Osteoblast (primary cell): Measurements from ENCODE around the gene PRSS27. TPM values are rescaled to one million over a fixed set of nuclear protein-coding genes. Genes with fewer than 3 reads are reported as not detected.

Experiments used
- DNase-seq: peaks from one replicate; pipeline ENCODE4 v3.0.0; 2011; ENCODE audit warnings: low spot score, mixed read lengths; ENCODE audit not compliant: insufficient read length; ENCODE audit errors: missing footprints
- H2AFZ ChIP-seq: 2 replicates; pipeline ENCODE4 v1.6.0; 2011; ENCODE audit warnings: mild to moderate bottlenecking, low read length
- H3K27ac ChIP-seq: 2 replicates; pipeline ENCODE4 v1.5.1; 2011; ENCODE audit warnings: mild to moderate bottlenecking, low read depth, low read length, moderate library complexity
- H3K27me3 ChIP-seq: 2 replicates; pipeline ENCODE4 v1.6.0; 2012; ENCODE audit warnings: mild to moderate bottlenecking, control low read depth, inconsistent platforms, low read length, moderate library complexity; ENCODE audit not compliant: insufficient read depth
- H3K36me3 ChIP-seq: 2 replicates; pipeline ENCODE4 v1.5.1; 2011; ENCODE audit warnings: mild to moderate bottlenecking, low read length, control low read depth, moderate library complexity; ENCODE audit not compliant: insufficient read depth
- H3K4me1 ChIP-seq: 2 replicates; pipeline ENCODE4 v1.5.1; 2011; ENCODE audit warnings: mild to moderate bottlenecking, low read length, control low read depth, moderate library complexity; ENCODE audit not compliant: insufficient read depth
- H3K4me2 ChIP-seq: 2 replicates; pipeline ENCODE4 v1.6.0; 2011; ENCODE audit warnings: mild to moderate bottlenecking, low read length; ENCODE audit not compliant: insufficient read depth
- H3K4me3 ChIP-seq: fragments of 200-600 bp; sonication (generic); 3 replicates; pipeline ENCODE4 v1.5.1; 2012; ENCODE audit warnings: mild to moderate bottlenecking, low read length, inconsistent platforms; ENCODE audit not compliant: insufficient read depth
- H3K79me2 ChIP-seq: 2 replicates; pipeline ENCODE4 v1.6.0; 2012; ENCODE audit warnings: mild to moderate bottlenecking, low read length, control low read depth, inconsistent platforms; ENCODE audit not compliant: insufficient read depth
- H3K9me3 ChIP-seq: 2 replicates; pipeline ENCODE4 v1.5.1; 2011; ENCODE audit warnings: low read depth, low read length, control low read depth
- H4K20me1 ChIP-seq: 2 replicates; pipeline ENCODE4 v1.6.0; 2012; ENCODE audit warnings: mild to moderate bottlenecking, low read length, control low read depth; ENCODE audit not compliant: insufficient read depth
- total RNA-seq: library from RNA; depleted of rRNA; stranded (reverse); fragments of >200 nt; gene quantifications from 2 replicates; pipeline ENCODE4 v1.2.3, GENCODE V29; 2012
- TF ChIP-seq, protein P1 (sequence below): IDR thresholded peaks from 2 replicates; pipeline ENCODE4 v1.5.1; 2011; ENCODE audit warnings: mild to moderate bottlenecking, low read depth, low read length, moderate library complexity; ENCODE audit errors: extremely low read depth

PRSS27 gene
- total RNA-seq, 1 donor: 2.5 TPM

DNA sequence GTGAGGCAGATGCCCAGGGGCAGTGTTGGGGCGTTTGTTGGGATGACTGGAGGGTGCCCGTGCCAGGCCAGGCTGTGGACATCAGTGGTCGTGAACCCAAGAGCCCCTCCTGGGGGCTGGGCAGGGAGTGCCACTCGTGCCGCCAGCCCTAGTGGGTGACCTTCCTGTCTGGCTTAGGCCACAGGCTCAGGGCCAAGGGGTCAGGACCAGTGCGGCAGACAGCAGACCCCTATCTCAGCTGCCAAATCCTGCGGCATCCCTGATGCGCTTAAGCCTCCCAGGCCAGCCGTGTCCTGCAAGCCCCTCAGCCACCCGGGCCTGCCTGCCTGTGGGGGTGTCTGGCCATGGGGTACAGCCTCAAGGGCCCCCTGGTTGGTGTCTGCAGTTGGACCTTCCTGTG lies 14.7 kb downstream of the PRSS27 start:
- no peaks in the 10 kb centered on the region for H3K9me3 ChIP-seq
- no peaks in the 10 kb centered on the region for H3K4me1 ChIP-seq
- TF ChIP-seq, protein P1, sequence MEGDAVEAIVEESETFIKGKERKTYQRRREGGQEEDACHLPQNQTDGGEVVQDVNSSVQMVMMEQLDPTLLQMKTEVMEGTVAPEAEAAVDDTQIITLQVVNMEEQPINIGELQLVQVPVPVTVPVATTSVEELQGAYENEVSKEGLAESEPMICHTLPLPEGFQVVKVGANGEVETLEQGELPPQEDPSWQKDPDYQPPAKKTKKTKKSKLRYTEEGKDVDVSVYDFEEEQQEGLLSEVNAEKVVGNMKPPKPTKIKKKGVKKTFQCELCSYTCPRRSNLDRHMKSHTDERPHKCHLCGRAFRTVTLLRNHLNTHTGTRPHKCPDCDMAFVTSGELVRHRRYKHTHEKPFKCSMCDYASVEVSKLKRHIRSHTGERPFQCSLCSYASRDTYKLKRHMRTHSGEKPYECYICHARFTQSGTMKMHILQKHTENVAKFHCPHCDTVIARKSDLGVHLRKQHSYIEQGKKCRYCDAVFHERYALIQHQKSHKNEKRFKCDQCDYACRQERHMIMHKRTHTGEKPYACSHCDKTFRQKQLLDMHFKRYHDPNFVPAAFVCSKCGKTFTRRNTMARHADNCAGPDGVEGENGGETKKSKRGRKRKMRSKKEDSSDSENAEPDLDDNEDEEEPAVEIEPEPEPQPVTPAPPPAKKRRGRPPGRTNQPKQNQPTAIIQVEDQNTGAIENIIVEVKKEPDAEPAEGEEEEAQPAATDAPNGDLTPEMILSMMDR: no peak
- H4K20me1 ChIP-seq: peaks cover 22% of the 10 kb centered on the region
- H2AFZ ChIP-seq: no peak overlapping the region
- no peak overlapping the region for H3K4me2 ChIP-seq
- DNase-seq: peak; percentile 71
- H3K79me2 ChIP-seq: peaks cover 39% of the 10 kb centered on the region
- H3K4me3 ChIP-seq: no peak overlapping the region
- H3K36me3 ChIP-seq: peaks cover 39% of the 10 kb centered on the region
- no peaks in the 10 kb centered on the region for H3K27me3 ChIP-seq
- no peak overlapping the region for H3K27ac ChIP-seq

DNA sequence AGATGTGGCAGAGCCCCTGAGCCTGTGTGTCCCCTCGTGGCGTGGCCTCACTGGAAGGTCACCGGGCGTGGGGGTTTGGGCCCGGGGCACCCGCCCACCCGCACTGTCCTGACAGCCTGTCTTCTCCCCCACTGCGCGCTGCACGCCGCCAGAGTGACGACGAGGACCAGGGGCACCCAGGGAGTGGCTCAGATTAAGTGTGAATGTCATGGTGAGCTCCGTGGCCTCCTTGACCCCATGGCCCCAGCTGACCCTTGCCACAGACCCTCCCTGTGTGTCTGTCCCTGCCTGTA lies 15.1 kb downstream of the PRSS27 start:
- no peak overlapping the region for H3K4me2 ChIP-seq
- no peak overlapping the region for H3K4me3 ChIP-seq
- H3K79me2 ChIP-seq: peaks cover 43% of the 10 kb centered on the region
- no peaks in the 10 kb centered on the region for H3K9me3 ChIP-seq
- peaks cover 26% of the 10 kb centered on the region for H4K20me1 ChIP-seq
- TF ChIP-seq, protein P1: no peak
- H3K27me3 ChIP-seq: no peaks in the 10 kb centered on the region
- H2AFZ ChIP-seq: no peak overlapping the region
- H3K27ac ChIP-seq: no peak overlapping the region
- DNase-seq: peak; percentile 48
- peaks cover 43% of the 10 kb centered on the region for H3K36me3 ChIP-seq
- H3K4me1 ChIP-seq: no peaks in the 10 kb centered on the region

DNA sequence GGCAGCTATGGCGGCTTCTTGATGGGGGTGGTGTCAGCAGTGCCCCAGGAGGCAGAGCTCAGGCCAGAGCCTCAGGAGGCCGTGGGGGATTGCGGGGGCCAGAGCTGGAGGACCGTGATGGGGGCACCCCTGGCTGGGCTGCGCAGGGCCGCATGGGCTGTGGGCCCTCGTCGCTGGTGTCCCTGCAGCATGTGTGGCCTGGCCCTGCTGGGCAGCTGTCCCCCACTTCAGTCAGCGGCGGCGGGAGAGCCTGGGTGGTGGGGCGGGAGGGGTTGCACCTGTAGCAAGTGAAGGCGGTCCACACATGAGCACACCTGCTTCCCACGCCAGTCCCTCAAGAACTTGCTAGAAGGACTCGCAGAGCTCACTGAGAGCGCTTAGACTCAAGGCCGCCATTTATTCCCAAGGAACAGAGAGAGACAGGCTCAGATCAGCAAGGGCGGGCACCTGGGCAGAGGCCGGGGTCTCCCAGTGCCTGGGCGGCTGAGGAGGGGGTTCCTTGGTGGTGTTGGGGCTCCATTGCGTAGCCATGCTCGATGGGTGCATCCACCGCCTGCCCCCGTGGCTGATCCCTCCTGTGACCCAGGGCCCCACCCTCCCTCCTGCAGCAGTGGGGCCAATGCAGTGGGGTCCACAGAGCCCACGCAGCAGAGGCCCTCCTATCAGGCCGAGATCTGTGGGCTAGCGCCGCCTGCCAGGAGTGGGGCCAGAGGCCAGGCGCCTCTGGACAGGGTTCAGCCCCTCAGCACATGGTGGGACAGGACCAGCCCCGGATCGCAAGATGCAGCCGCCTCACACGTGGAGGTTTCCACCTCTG lies 15.7 kb downstream of the PRSS27 start:
- DNase-seq: peak; percentile 63
- Histone ChIP-seq H3K4me2 (no peak overlapping the region), H3K79me2 (peaks cover 48% of the 10 kb centered on the region), H4K20me1 (peaks cover 32% of the 10 kb centered on the region), H3K9me3 (no peaks in the 10 kb centered on the region), H3K4me3 (no peak overlapping the region), H3K4me1 (no peaks in the 10 kb centered on the region), H2AFZ (no peak overlapping the region), H3K27ac (no peak overlapping the region), H3K36me3 (peaks cover 49% of the 10 kb centered on the region), H3K27me3 (no peaks in the 10 kb centered on the region)
- TF ChIP-seq, protein P1: no peak

DNA sequence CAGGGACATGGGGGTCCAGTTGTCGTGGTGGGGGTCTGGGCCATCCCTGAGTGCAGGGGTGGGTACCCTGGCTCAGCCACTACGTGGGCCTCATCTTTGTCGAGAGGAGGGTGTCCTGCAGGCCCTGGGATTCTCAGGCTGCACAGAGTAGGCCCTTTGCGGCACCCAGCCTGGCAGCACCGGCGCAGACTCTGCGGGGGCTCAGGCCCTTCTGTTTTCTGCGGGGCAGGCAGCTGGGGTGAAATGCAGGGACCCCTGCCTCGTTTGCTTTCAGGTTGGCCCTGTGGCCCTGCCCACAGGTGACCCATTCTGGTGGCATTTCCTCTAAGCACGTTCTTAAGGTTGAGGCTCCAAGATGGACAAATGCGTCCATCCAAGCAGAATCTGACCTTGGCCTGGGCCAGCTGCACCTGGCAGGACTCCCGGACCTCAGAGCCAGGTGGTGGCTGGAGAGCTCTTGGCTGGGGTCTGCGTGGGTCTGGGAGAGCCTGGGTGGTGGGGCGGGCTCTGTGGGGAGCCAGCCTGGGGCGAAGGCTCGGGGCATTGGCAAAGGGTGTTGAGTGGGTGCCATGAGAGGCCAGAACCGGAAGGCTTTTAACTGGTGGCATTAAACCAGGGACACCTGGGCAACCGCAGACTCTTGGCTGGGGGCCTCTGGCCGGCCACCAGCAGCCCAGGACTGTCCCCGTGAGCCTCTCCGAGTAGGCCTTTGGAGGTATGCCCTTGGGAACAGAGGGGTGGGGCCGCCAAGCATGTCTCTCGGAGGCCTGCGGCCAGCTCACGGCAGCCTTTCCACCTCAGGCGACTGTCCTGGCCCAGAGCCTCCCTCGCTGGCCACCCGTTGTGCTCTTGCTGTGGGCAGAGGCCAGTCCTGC lies 16.9 kb downstream of the PRSS27 start:
- Histone ChIP-seq H3K4me3 (no peak overlapping the region), H2AFZ (no peak overlapping the region), H3K27me3 (no peaks in the 10 kb centered on the region), H3K9me3 (no peaks in the 10 kb centered on the region), H4K20me1 (peaks cover 41% of the 10 kb centered on the region), H3K36me3 (peaks cover 42% of the 10 kb centered on the region), H3K79me2 (peaks cover 59% of the 10 kb centered on the region), H3K4me2 (no peak overlapping the region), H3K27ac (no peak overlapping the region), H3K4me1 (no peaks in the 10 kb centered on the region)
- DNase-seq: peak; percentile 83
- TF ChIP-seq, protein P1: no peak
